NT2/D1 (cell line): Measurements from ENCODE around the gene TFDP2.

Source experiments
- SUZ12 ChIP-seq: IDR thresholded peaks from 2 replicates; pipeline ENCODE4 v1.6.1; 2011; ENCODE audit not compliant: insufficient read length, insufficient read depth; ENCODE audit errors: extremely low read depth
- YY1 ChIP-seq: IDR thresholded peaks from 2 replicates; pipeline ENCODE4 v1.6.1; 2011; ENCODE audit not compliant: insufficient read length, insufficient read depth
- ZNF274 ChIP-seq: IDR thresholded peaks from 2 replicates; pipeline ENCODE4 v1.6.1; 2011; ENCODE audit warnings: mild to moderate bottlenecking, low read depth, low read length

DNA sequence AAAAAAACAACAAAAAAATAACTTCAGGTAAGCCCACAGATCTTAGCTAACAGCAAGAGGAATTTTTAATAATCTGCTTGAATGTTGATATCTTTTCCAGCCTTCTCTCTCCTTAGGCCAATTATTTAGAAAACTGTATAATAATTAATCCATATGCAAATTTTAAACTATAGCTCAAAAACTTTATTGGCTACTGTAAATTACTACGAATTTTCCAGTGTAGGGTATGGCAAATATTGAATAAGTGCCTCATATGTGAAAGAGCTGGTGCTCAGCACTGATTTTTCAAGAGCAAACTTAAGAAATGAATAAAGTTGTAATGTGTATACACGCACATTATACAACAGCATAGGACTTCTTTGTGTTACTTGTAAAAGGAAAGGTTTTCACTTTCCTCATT is 123.0 kb downstream of the TFDP2 start:
- TF ChIP-seq SUZ12 (no peak), ZNF274 (no peak), YY1 (no peak)
